Ishikawa (cell line): ENCODE results near the gene UGDH.

ENCODE experiments used
- CEBPB ChIP-seq: IDR thresholded peaks from 2 replicates; pipeline ENCODE4 v1.6.1; 2012
- CREB1 ChIP-seq: IDR thresholded peaks from 2 replicates; pipeline ENCODE4 v1.6.1; 2012; ENCODE audit warnings: low read depth
- EGR1 ChIP-seq: IDR thresholded peaks from 2 replicates; pipeline ENCODE4 v1.6.1; 2012
- EP300 ChIP-seq: IDR thresholded peaks from 2 replicates; pipeline ENCODE4 v1.6.1; 2012; ENCODE audit warnings: borderline replicate concordance
- FOXM1 ChIP-seq: IDR thresholded peaks from 2 replicates; pipeline ENCODE4 v1.6.1; 2012; ENCODE audit warnings: low read depth, borderline replicate concordance
- NFIC ChIP-seq: IDR thresholded peaks from 2 replicates; pipeline ENCODE4 v1.6.1; 2012
- RAD21 ChIP-seq: IDR thresholded peaks from 2 replicates; pipeline ENCODE4 v1.6.1; 2012; ENCODE audit warnings: low read depth
- TAF1 ChIP-seq: IDR thresholded peaks from 2 replicates; pipeline ENCODE4 v1.6.1; 2012; ENCODE audit warnings: low read depth, mild to moderate bottlenecking
- TCF12 ChIP-seq: IDR thresholded peaks from 2 replicates; pipeline ENCODE4 v1.6.1; 2012; ENCODE audit warnings: low read depth
- TEAD4 ChIP-seq: IDR thresholded peaks from 2 replicates; pipeline ENCODE4 v1.6.1; 2012
- YY1 ChIP-seq: IDR thresholded peaks from 2 replicates; pipeline ENCODE4 v1.6.1; 2012; ENCODE audit warnings: low read depth
- ZBTB7A ChIP-seq: IDR thresholded peaks from 2 replicates; pipeline ENCODE4 v1.6.1; 2012; ENCODE audit warnings: low read depth
- TF ChIP-seq, protein P1 (sequence below): IDR thresholded peaks from 2 replicates; pipeline ENCODE4 v1.6.1; 2012; ENCODE audit warnings: low read depth, mild to moderate bottlenecking
- TF ChIP-seq, protein P2 (sequence below): IDR thresholded peaks from 2 replicates; pipeline ENCODE4 v1.6.1; 2012
- TF ChIP-seq, protein P3 (sequence below): IDR thresholded peaks from 2 replicates; pipeline ENCODE4 v1.6.1; 2012

Gene UGDH

DNA sequence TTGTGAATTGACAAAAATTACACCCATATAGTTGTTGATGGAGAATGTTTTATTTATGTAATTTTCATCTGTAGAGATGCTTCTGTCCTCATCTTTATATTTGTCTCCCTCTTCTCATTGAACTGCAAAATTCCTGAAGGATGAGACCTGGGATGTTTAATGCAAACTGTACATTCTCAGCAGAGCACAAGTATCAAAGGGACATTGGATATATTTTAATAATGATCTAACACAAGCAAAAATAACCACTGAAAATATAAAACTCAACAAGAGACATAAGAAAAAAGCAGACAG is 28.6 kb downstream of the UGDH start:
- no peak for TF ChIP-seq TAF1
- TF ChIP-seq, protein P1, sequence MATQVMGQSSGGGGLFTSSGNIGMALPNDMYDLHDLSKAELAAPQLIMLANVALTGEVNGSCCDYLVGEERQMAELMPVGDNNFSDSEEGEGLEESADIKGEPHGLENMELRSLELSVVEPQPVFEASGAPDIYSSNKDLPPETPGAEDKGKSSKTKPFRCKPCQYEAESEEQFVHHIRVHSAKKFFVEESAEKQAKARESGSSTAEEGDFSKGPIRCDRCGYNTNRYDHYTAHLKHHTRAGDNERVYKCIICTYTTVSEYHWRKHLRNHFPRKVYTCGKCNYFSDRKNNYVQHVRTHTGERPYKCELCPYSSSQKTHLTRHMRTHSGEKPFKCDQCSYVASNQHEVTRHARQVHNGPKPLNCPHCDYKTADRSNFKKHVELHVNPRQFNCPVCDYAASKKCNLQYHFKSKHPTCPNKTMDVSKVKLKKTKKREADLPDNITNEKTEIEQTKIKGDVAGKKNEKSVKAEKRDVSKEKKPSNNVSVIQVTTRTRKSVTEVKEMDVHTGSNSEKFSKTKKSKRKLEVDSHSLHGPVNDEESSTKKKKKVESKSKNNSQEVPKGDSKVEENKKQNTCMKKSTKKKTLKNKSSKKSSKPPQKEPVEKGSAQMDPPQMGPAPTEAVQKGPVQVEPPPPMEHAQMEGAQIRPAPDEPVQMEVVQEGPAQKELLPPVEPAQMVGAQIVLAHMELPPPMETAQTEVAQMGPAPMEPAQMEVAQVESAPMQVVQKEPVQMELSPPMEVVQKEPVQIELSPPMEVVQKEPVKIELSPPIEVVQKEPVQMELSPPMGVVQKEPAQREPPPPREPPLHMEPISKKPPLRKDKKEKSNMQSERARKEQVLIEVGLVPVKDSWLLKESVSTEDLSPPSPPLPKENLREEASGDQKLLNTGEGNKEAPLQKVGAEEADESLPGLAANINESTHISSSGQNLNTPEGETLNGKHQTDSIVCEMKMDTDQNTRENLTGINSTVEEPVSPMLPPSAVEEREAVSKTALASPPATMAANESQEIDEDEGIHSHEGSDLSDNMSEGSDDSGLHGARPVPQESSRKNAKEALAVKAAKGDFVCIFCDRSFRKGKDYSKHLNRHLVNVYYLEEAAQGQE = no peak
- no peak for TF ChIP-seq NFIC
- no peak for TF ChIP-seq FOXM1
- no peak for TF ChIP-seq TCF12
- TF ChIP-seq EGR1 = no peak
- TF ChIP-seq, protein P2, sequence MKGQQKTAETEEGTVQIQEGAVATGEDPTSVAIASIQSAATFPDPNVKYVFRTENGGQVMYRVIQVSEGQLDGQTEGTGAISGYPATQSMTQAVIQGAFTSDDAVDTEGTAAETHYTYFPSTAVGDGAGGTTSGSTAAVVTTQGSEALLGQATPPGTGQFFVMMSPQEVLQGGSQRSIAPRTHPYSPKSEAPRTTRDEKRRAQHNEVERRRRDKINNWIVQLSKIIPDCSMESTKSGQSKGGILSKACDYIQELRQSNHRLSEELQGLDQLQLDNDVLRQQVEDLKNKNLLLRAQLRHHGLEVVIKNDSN = no peak
- TF ChIP-seq, protein P3, sequence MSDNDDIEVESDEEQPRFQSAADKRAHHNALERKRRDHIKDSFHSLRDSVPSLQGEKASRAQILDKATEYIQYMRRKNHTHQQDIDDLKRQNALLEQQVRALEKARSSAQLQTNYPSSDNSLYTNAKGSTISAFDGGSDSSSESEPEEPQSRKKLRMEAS = no peak
- TF ChIP-seq YY1 = no peak

DNA sequence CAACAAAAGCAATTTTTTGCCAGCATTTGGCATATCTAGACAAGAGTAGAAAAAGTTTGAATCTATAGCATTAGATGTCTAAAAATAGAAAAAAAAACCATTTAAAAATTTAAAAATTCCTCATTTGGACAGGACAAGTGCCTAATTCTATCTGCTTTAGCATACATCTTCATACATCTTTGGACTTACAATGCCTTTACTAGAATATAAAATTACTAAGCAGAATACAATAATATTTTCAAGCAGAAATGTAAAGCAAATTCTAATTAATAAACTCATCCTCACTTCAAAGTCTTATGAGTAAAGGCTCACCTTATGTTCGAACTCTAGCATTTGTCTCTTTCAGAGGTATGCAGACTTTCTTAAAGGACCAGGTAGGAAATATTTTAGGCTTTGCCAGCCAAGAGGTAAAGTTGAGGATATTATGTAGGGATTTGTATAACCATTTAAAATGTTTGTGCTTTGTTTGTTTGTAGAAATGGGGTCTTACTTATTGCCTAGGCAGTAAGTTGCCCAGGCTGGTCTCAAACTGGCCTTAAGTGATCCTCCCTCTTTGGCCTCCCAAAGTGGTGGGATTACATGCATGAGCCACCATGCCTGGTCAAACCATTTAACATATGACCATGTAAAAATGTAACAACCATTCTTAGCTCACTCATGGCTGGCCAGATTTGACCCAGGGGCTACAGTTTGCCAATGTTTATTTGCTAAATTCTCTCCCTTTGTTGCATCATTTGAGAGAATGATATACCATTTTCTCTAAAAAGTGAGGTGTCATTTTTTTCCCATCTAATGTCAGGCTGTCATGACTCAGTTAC is 29.1 kb downstream of the UGDH start:
- TF ChIP-seq, protein P1 = no peak
- TF ChIP-seq CREB1 (no peak), EP300 (no peak), RAD21 (no peak), CEBPB (no peak), EGR1 (no peak), ZBTB7A (no peak), YY1 (no peak), NFIC (no peak), FOXM1 (no peak), TAF1 (no peak), TCF12 (no peak), TEAD4 (no peak)
- TF ChIP-seq, protein P3 = no peak
- TF ChIP-seq, protein P2 = no peak

DNA sequence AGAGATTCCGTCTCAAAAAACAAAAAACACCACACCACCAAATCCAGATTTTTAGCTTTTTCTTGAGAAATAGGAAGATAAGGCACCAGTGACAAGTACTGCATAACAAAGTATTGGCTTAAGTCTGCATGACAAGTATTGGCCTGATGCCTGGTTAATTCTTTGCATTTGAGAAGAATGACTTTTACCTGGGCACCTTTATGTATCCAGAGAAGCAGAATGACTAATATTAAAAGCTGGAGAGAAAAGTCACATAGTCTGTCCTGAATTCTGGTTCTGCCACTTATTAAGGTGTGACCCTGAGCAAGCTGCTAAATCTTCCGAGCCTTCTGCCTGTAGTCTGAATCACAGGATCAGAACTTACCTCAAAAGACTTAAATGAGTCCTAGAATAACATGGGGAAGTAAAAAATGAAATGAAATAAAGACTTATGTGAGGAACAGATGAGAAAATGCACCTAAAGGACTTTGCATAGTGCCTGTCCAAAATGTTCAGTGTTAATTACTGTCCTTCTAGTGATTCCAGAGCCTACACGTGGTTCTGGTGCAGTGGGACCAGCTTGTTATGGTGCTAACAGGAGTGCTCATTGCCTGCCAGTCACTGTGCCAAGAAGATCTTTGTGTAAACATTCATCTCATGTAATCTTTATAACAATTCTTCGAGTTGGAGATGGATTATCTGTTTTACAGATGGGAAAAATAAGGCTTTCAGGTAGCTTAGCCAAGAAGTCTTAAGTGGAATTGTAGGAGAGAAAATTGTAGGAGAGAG is 31.6 kb downstream of the UGDH start:
- 0 out of 2 replicates have a peak, but pooled peaks have one; percentile 12 for TF ChIP-seq NFIC
- TF ChIP-seq, protein P3 = no peak

DNA sequence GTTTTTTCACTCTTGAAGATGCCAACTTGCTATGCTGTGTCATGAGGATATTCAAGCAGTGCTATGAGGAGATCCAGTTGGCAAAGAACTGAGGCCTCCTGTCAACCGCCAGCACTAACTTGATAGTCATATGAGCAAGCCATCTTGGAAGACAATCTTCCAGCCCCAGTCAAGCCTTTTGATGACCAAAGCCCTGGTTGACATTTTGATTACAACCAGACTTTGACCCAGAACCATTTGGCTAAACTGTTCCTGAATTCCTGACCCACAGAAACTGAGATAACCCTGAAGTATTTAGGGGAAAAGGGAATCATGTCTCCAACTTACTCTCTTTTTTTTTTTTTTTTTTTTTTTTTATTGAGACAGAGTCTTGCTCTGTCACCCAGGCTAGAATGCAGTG is 32.9 kb downstream of the UGDH start:
- TF ChIP-seq TCF12 (no peak), TAF1 (no peak), TEAD4 (no peak), NFIC (no peak)

DNA sequence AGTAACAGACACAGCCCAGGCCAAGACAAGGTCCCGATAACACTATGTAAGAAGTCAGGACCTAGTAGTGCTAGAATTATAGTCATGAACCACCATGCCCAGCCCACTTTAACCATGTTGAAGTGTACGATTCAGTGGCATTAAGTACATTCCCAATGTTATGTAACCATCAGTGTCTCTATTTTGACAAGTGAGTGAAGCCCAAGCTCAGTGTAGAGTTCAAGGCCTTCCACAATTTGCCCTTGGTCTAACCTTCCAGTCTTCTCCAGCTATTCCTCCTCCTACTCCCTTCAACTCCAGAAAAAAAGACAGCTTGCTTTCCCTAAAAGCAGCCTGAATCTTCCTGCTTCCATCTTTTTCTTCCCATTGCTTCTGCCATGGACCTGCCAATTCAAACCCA is 36.9 kb downstream of the UGDH start:
- TF ChIP-seq, protein P3 = no peak
- no peak for TF ChIP-seq CREB1
- no peak for TF ChIP-seq CEBPB
- TF ChIP-seq, protein P1 = no peak
- no peak for TF ChIP-seq RAD21
- TF ChIP-seq EGR1 = no peak
- TF ChIP-seq FOXM1 = no peak
- TF ChIP-seq TAF1 = no peak
- no peak for TF ChIP-seq ZBTB7A
